Activated T-cell treated with anti-CD3 and anti-CD28 coated beads, Interleukin-2, amount 50 U/mL, for 24 hours (primary cell): ENCODE data around the gene KTI12.

Experiments used
- DNase-seq: peaks from one replicate; pipeline ENCODE4 v3.0.0-alpha.2; 2020
- H3K27ac Mint-ChIP-seq: 2 replicates; pipeline ENCODE4 v1.8.0; 2020; ENCODE audit warnings: mild to moderate bottlenecking, mixed read lengths
- H3K27me3 Mint-ChIP-seq: 2 replicates; pipeline ENCODE4 v1.8.0; 2020; ENCODE audit warnings: mixed read lengths
- H3K36me3 Mint-ChIP-seq: 2 replicates; pipeline ENCODE4 v1.8.0; 2020; ENCODE audit warnings: low read depth, mixed read lengths
- H3K4me1 Mint-ChIP-seq: 2 replicates; pipeline ENCODE4 v1.8.0; 2020; ENCODE audit warnings: low read depth, mixed read lengths
- H3K4me3 Mint-ChIP-seq: 2 replicates; pipeline ENCODE4 v1.8.0; 2020; ENCODE audit warnings: mild to moderate bottlenecking, moderate library complexity, mixed read lengths
- H3K9me3 Mint-ChIP-seq: 2 replicates; pipeline ENCODE4 v1.8.0; 2020; ENCODE audit warnings: mixed read lengths

Gene KTI12

DNA sequence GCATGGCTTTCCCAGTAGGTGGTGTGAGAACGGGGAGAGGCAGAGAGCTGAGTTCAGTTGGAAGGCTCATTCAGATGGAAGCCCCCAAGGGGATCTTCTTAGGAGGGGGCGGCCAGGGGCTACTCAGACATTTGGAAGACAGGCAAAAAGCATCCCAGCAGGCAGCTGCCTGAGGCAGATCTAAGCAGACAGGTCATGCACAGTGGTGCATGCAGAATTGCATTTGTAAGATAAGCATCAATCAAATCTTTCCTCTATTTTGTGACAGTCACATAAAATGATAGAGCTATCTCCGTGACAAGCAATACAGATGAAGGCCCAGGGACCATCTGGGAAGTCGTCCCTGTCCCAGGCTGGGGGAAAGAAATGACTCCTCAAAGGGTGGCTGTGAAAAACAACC, 46.9 kb downstream of the KTI12 start:
- H3K4me3 Mint-ChIP-seq: no peak overlapping the region
- H3K27me3 Mint-ChIP-seq: peaks cover 9% of the 10 kb centered on the region
- H3K9me3 Mint-ChIP-seq: no peaks in the 10 kb centered on the region
- no peak overlapping the region for H3K27ac Mint-ChIP-seq
- peaks cover 9% of the 10 kb centered on the region for H3K4me1 Mint-ChIP-seq
- no peaks in the 10 kb centered on the region for H3K36me3 Mint-ChIP-seq
- DNase-seq: no peak

DNA sequence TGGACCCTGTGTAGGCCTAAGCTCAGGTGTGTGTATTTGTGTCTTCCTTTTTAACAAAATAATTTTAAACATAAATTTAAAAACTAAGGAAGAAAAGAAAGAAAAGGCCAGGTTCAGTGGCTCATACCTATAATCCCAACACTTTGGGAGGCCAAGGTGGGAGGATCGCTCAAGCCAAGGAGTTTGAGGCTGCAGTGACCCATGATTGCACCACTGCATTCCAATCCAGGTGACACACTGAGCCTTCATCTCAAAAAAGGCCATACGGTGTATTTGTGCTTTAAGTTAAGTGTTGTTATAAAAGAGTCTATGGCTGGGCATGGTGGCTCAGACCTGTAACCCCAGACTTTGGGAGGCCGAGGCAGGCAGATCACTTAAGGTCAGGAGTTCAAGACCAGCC, 51.4 kb downstream of the KTI12 start:
- H3K4me3 Mint-ChIP-seq: no peak overlapping the region
- no peak overlapping the region for H3K27ac Mint-ChIP-seq
- no peaks in the 10 kb centered on the region for H3K4me1 Mint-ChIP-seq
- H3K9me3 Mint-ChIP-seq: no peaks in the 10 kb centered on the region
- no peaks in the 10 kb centered on the region for H3K27me3 Mint-ChIP-seq
- H3K36me3 Mint-ChIP-seq: no peaks in the 10 kb centered on the region
- DNase-seq: no peak
